SU-DHL-6 (cell line): ENCODE measurements around the gene MMP17.

Experiments used
- H2AFZ ChIP-seq: fragments of 200-600 bp; sonication (generic); 2 replicates; pipeline ENCODE4 v1.6.1; 2014; ENCODE audit warnings: low read depth, mild to moderate bottlenecking, moderate library complexity, mixed read lengths, antibody characterized with exemption, low read length; ENCODE audit not compliant: severe bottlenecking
- H3F3A ChIP-seq: fragments of 200-600 bp; shearing (Covaris generic); 2 replicates; pipeline ENCODE4 v1.6.0; 2016; ENCODE audit warnings: antibody characterized with exemption, mild to moderate bottlenecking; ENCODE audit not compliant: insufficient read depth
- H3K27ac ChIP-seq: fragments of 200-600 bp; sonication (generic); 2 replicates; pipeline ENCODE4 v1.5.1; 2016; ENCODE audit warnings: low read depth, mild to moderate bottlenecking, low read length, moderate library complexity, mixed read lengths
- H3K27me3 ChIP-seq: fragments of 200-600 bp; sonication (generic), shearing (Covaris generic); 2 replicates; pipeline ENCODE4 v1.6.0; 2014; ENCODE audit warnings: mild to moderate bottlenecking, low read length
- H3K36me3 ChIP-seq: fragments of 200-600 bp; sonication (generic); 2 replicates; pipeline ENCODE4 v1.6.1; 2014; ENCODE audit warnings: mild to moderate bottlenecking, low read length, mixed read lengths
- H3K4me2 ChIP-seq: fragments of 300-600, 200-600 bp; shearing (Covaris generic), sonication (generic); 2 replicates; pipeline ENCODE4 v1.6.0; 2014; ENCODE audit warnings: low read length, low read depth, mild to moderate bottlenecking; ENCODE audit not compliant: poor library complexity, severe bottlenecking
- H3K4me3 ChIP-seq: fragments of 200-600 bp; sonication (generic); 2 replicates; pipeline ENCODE4 v1.5.1; 2014; ENCODE audit warnings: antibody characterized with exemption, low read length, mild to moderate bottlenecking, mixed read lengths; ENCODE audit not compliant: insufficient read depth, poor library complexity, severe bottlenecking
- H3K79me2 ChIP-seq: fragments of 200-600 bp; sonication (generic); 2 replicates; pipeline ENCODE4 v1.6.1; 2014; ENCODE audit warnings: mild to moderate bottlenecking, low read length, moderate library complexity; ENCODE audit not compliant: insufficient read depth
- H3K9ac ChIP-seq: fragments of 200-600 bp; sonication (generic); 2 replicates; pipeline ENCODE4 v1.7.0; 2014; ENCODE audit warnings: mild to moderate bottlenecking, low read length
- H3K9me2 ChIP-seq: fragments of 200-600 bp; sonication (generic); replicated peaks from 2 replicates; pipeline ENCODE4 v1.6.1; 2014; ENCODE audit warnings: low read length; ENCODE audit not compliant: insufficient read depth
- H3K9me3 ChIP-seq: fragments of 200-600 bp; sonication (generic); 2 replicates; pipeline ENCODE4 v1.6.1; 2014; ENCODE audit warnings: low read length, mixed read lengths; ENCODE audit not compliant: insufficient read depth
- H4K20me1 ChIP-seq: fragments of 200-600 bp; sonication (generic); 2 replicates; pipeline ENCODE4 v1.6.1; 2014; ENCODE audit warnings: low read depth, mild to moderate bottlenecking, antibody characterized with exemption, low read length, moderate library complexity, mixed read lengths
- EZH2phosphoT487 ChIP-seq: fragments of 200-600 bp; sonication (generic), shearing (Covaris generic); conservative IDR thresholded peaks from 2 replicates; pipeline ENCODE4 v1.6.1; 2018; ENCODE audit warnings: mild to moderate bottlenecking, antibody characterized with exemption, low read length, moderate library complexity, mixed read lengths
- TF ChIP-seq, protein P1 (sequence below): fragments of 200-600 bp; sonication (generic); IDR thresholded peaks from one replicate; pipeline ENCODE4 v1.5.1; 2017; ENCODE audit warnings: antibody characterized with exemption, mild to moderate bottlenecking, low read length, moderate library complexity; ENCODE audit not compliant: insufficient read depth, poor library complexity, severe bottlenecking

The MMP17 gene

DNA sequence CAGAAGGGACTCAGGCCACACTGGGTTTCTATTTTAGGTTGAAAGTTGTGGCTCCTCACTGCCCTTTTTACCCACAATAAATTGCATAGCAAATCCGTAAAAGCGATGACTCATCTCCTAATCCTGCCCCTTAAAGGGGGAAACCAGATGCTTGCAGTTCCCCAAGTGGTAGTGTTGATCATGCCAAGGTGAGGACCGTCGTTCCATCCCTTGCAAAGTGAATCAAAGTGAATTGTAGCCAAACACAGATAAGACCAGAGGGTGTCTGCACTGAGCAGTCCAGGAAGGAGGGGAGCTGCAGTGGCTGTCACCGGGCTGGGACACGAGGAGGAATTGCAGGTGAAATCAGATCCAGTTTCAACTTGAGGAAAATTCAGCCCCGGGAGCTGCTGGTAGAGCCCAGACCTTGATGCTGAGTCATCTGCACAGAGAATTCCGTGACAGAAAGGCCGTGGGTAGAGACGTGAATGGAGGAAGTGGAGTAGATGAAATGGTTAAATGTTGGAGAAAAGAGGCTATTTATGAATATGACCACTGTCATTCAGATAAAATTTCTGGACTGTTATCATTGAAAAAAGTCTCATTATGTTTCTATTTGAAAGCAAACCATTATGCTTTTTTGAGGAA lies 44.2 kb upstream of the MMP17 start:
- Histone ChIP-seq H3F3A (no peaks in the 10 kb centered on the region), H3K27ac (no peak overlapping the region), H3K9me2 (no peaks in the 10 kb centered on the region), H3K9me3 (no peaks in the 10 kb centered on the region), H3K4me2 (no peak overlapping the region), H3K27me3 (no peaks in the 10 kb centered on the region), H2AFZ (no peak overlapping the region), H3K36me3 (peaks cover 7% of the 10 kb centered on the region; the same call in 1 of the 2 replicates), H3K9ac (no peak overlapping the region), H3K4me3 (no peak overlapping the region), H3K79me2 (no peaks in the 10 kb centered on the region), H4K20me1 (no peaks in the 10 kb centered on the region)
- TF ChIP-seq EZH2phosphoT487 = no peak
- TF ChIP-seq, protein P1, sequence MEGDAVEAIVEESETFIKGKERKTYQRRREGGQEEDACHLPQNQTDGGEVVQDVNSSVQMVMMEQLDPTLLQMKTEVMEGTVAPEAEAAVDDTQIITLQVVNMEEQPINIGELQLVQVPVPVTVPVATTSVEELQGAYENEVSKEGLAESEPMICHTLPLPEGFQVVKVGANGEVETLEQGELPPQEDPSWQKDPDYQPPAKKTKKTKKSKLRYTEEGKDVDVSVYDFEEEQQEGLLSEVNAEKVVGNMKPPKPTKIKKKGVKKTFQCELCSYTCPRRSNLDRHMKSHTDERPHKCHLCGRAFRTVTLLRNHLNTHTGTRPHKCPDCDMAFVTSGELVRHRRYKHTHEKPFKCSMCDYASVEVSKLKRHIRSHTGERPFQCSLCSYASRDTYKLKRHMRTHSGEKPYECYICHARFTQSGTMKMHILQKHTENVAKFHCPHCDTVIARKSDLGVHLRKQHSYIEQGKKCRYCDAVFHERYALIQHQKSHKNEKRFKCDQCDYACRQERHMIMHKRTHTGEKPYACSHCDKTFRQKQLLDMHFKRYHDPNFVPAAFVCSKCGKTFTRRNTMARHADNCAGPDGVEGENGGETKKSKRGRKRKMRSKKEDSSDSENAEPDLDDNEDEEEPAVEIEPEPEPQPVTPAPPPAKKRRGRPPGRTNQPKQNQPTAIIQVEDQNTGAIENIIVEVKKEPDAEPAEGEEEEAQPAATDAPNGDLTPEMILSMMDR = no peak

DNA sequence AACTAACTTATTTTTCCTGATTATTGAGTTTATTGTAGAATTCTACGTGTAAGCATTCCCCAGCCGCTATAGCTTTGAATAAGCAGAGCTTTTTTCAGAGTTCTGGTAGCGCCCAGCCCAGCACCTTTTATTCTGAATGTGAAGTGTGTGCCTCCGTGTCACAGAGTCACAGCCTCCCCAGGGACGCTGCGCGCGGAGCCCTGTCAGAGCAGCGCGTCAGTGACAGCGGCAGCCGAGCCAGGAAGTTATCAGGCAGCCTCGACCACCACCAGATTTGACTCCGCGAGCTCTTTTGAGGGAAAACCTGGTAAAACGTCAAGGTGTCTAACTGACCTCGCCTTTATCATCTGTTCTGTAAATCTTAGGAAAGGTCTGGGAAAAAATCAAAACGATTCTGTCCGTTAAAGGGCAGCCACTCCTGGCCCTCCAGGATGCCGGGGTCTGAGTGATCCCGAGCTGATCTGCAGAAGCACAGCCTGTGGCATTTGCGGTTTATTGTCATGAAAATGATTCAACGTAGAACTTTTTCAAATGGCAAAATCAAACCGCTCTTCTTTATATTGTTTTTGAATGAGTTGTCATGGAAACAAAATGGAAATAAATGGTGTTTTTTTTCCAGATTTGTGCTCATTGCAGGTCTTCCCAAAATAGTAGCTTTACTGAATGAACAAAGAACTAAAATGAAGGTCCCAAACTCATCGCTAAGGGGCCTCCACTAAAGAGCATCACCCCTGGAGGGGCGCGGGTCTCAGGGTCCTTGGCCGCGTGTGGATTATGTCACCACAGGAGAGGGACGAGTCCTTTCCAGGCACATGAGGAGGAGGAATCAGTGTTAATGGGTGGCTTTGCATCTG lies 43.1 kb upstream of the MMP17 start:
- TF ChIP-seq, protein P1 = no peak
- no peak for TF ChIP-seq EZH2phosphoT487
- peaks cover 5% of the 10 kb centered on the region; the same call in 1 of the 2 replicates for H3K36me3 ChIP-seq

DNA sequence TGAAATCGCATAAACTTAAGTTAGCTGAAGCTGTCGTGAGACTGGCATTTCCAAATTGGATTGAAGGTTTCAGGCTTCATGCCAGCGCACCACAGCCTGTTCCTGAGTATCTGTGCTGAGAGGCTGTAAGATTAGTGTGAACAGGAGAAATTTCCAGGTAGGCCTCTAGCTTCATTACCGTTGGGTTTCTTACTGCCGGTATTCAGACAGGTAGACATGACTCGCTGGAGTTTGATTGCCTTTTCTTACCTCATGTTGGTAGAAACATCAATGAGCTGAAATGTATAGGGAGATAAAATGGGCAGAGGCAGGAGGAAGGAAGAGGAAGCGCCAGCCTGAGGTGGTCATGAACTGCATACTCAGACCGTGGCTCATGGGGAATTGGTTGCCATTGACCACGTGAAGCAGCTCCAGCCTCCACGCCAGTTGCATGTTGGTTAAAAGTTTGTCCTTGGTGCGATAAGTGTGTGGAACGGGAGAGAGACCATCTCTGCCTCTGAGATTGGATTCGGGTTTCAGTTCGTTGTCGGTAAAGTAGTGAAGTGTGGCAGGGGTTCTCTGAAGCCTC lies 42.3 kb upstream of the MMP17 start:
- H3K79me2 ChIP-seq = no peaks in the 10 kb centered on the region

More for the DNA sequence above, 43.1 kb upstream of the MMP17 start:
- no peaks in the 10 kb centered on the region for H3F3A ChIP-seq
- no peak overlapping the region for H3K4me2 ChIP-seq
- H3K9ac ChIP-seq = no peak overlapping the region
- no peaks in the 10 kb centered on the region for H3K27me3 ChIP-seq
- no peak overlapping the region for H3K4me3 ChIP-seq
- no peaks in the 10 kb centered on the region for H4K20me1 ChIP-seq
- no peaks in the 10 kb centered on the region for H3K79me2 ChIP-seq
- no peaks in the 10 kb centered on the region for H3K9me2 ChIP-seq
- no peaks in the 10 kb centered on the region for H3K9me3 ChIP-seq
- no peak overlapping the region for H3K27ac ChIP-seq
- no peak overlapping the region for H2AFZ ChIP-seq

More for the DNA sequence above, 42.3 kb upstream of the MMP17 start:
- H4K20me1 ChIP-seq = no peaks in the 10 kb centered on the region
- H3K9me3 ChIP-seq = no peaks in the 10 kb centered on the region
- H3K4me3 ChIP-seq = no peak overlapping the region
- H3K9me2 ChIP-seq = no peaks in the 10 kb centered on the region
- no peaks in the 10 kb centered on the region for H3K27me3 ChIP-seq
- H3K36me3 ChIP-seq = peaks cover under 1% of the 10 kb centered on the region; the same call in 1 of the 2 replicates
- H3F3A ChIP-seq = no peaks in the 10 kb centered on the region
- no peak overlapping the region for H2AFZ ChIP-seq
- no peak overlapping the region for H3K27ac ChIP-seq
- H3K9ac ChIP-seq = no peak overlapping the region
- no peak for TF ChIP-seq EZH2phosphoT487
- TF ChIP-seq, protein P1 = no peak
- H3K4me2 ChIP-seq = no peak overlapping the region
